Activated CD8-positive, alpha-beta memory T cell treated with anti-CD3 and anti-CD28 coated beads, Interleukin-2, amount 10 ng/mL, durations not matched to agents 7 days and 5 days (primary cell): ENCODE measurements around the gene IPO9. TPM values are rescaled to one million over a fixed set of nuclear protein-coding genes. Genes with fewer than 3 reads are reported as not detected.
A peak's percentile ranks its signal among the peaks of the same experiment; 100 is the strongest.

ENCODE experiments used
- ATAC-seq: fragments of 150-1000 bp; cut with Tn5 transposase; one replicate; pipeline ENCODE4 v1.10.0; 2021; ENCODE audit warnings: moderate library complexity
- CTCF ChIA-PET: fragments of 350-600 bp; sonication (Branson Sonifier 250); formaldehyde crosslinking; loops from one replicate; lab custom pipeline; 2021; ENCODE audit warnings: antibody characterized with exemption; lab: Charles Lee
- DNase-seq: peaks from one replicate; pipeline ENCODE4 v3.0.0-alpha.2; 2020
- H3K27ac Mint-ChIP-seq: one replicate; pipeline ENCODE4 v1.8.0; 2021; ENCODE audit warnings: mild to moderate bottlenecking, mixed read lengths
- H3K27me3 Mint-ChIP-seq: one replicate; pipeline ENCODE4 v1.8.0; 2021; ENCODE audit warnings: mixed read lengths
- H3K36me3 Mint-ChIP-seq: one replicate; pipeline ENCODE4 v1.8.0; 2021; ENCODE audit warnings: mild to moderate bottlenecking, mixed read lengths
- H3K4me1 Mint-ChIP-seq: one replicate; pipeline ENCODE4 v1.8.0; 2021; ENCODE audit warnings: mixed read lengths
- H3K4me3 Mint-ChIP-seq: one replicate; pipeline ENCODE4 v1.8.0; 2021; ENCODE audit warnings: mild to moderate bottlenecking, moderate library complexity, mixed read lengths
- H3K9me3 Mint-ChIP-seq: one replicate; pipeline ENCODE4 v1.8.0; 2022; ENCODE audit warnings: low read depth, mixed read lengths
- total RNA-seq, 2 experiments: library from RNA; stranded (reverse); gene quantifications; one replicate each; pipeline ENCODE4 v1.2.3, GENCODE V29; 2021

IPO9 gene
- total RNA-seq, 2 experiments from 2014 or later: 64.7 to 72.0 TPM

GRCh38 chr1:201791051-201791778 is 37.7 kb upstream of the IPO9 start:
- no peaks in the 10 kb centered on the region for H3K36me3 Mint-ChIP-seq
- H3K4me1 Mint-ChIP-seq: peaks cover 25% of the 10 kb centered on the region
- peaks cover 3% of the 10 kb centered on the region for H3K27me3 Mint-ChIP-seq
- ATAC-seq (no peak), DNase-seq (no peak)
- peak overlapping the region; percentile 59 for H3K27ac Mint-ChIP-seq
- H3K9me3 Mint-ChIP-seq: no peaks in the 10 kb centered on the region
- no peak overlapping the region for H3K4me3 Mint-ChIP-seq
- CTCF ChIA-PET: interaction anchor here (0.8 to 10.6 kb wide), 8 partner anchors 12 to 279 kb away, joined by 3 to 228 read pairs (median 5); partner anchors contain the start of gene IPO9

- peak; percentile 28 for ATAC-seq
- peaks cover 25% of the 10 kb centered on the region for H3K4me1 Mint-ChIP-seq
- DNase-seq: no peak
- peaks cover 3% of the 10 kb centered on the region for H3K27me3 Mint-ChIP-seq
- peak overlapping the region; percentile 18 for H3K27ac Mint-ChIP-seq
- H3K36me3 Mint-ChIP-seq: no peaks in the 10 kb centered on the region
- H3K9me3 Mint-ChIP-seq: no peaks in the 10 kb centered on the region
- CTCF ChIA-PET: interaction anchor here (0.8 to 10.6 kb wide), 7 partner anchors 12 to 231 kb away, joined by 4 to 228 read pairs (median 5); partner anchors contain the start of gene IPO9
- no peak overlapping the region for H3K4me3 Mint-ChIP-seq
These were observed 37.2 kb upstream of the IPO9 start for GRCh38 chr1:201791779-201792173.

- Mint-ChIP-seq H3K4me3 (no peak overlapping the region), H3K36me3 (no peaks in the 10 kb centered on the region), H3K27me3 (peaks cover 3% of the 10 kb centered on the region), H3K4me1 (peaks cover 25% of the 10 kb centered on the region), H3K9me3 (no peaks in the 10 kb centered on the region), H3K27ac (peak overlapping the region; percentile 50)
- peak; percentile 66 for DNase-seq
- CTCF ChIA-PET: interaction anchor here (0.6 to 10.6 kb wide), 20 partner anchors 9 to 311 kb away, joined by 3 to 228 read pairs (median 4); no protein-coding TSS in a partner anchor
- ATAC-seq: peak; percentile 78
These were observed 36.2 kb upstream of the IPO9 start for GRCh38 chr1:201792534-201793305.

- Mint-ChIP-seq H3K27me3 (peaks cover 3% of the 10 kb centered on the region), H3K9me3 (no peaks in the 10 kb centered on the region), H3K4me3 (no peak overlapping the region), H3K4me1 (peaks cover 25% of the 10 kb centered on the region), H3K36me3 (no peaks in the 10 kb centered on the region), H3K27ac (no peak overlapping the region)
- DNase-seq: no peak
- CTCF ChIA-PET: interaction anchor here (0.7 to 10.6 kb wide), 24 partner anchors 8 to 430 kb away, joined by 3 to 228 read pairs (median 4); no protein-coding TSS in a partner anchor
- peak; percentile 18 for ATAC-seq
These were observed 35.5 kb upstream of the IPO9 start for GRCh38 chr1:201793306-201793925.

GRCh38 chr1:201795066-201795465 is 33.9 kb upstream of the IPO9 start:
- H3K27ac Mint-ChIP-seq: no peak overlapping the region
- no peaks in the 10 kb centered on the region for H3K36me3 Mint-ChIP-seq
- peaks cover 25% of the 10 kb centered on the region for H3K4me1 Mint-ChIP-seq
- CTCF ChIA-PET: interaction anchor here (0.8 to 10.6 kb wide), 14 partner anchors 9 to 313 kb away, joined by 3 to 228 read pairs (median 6); no protein-coding TSS in a partner anchor
- no peaks in the 10 kb centered on the region for H3K9me3 Mint-ChIP-seq
- peaks cover 3% of the 10 kb centered on the region for H3K27me3 Mint-ChIP-seq
- DNase-seq (no peak), ATAC-seq (no peak)
- H3K4me3 Mint-ChIP-seq: no peak overlapping the region

GRCh38 chr1:201800246-201800645 is 28.7 kb upstream of the IPO9 start:
- Mint-ChIP-seq H3K4me3 (no peak overlapping the region), H3K27ac (no peak overlapping the region), H3K4me1 (no peaks in the 10 kb centered on the region), H3K9me3 (no peaks in the 10 kb centered on the region), H3K27me3 (no peaks in the 10 kb centered on the region), H3K36me3 (no peaks in the 10 kb centered on the region)
- CTCF ChIA-PET: no interaction called here
- no peak for ATAC-seq
- DNase-seq: no peak

GRCh38 chr1:201806801-201807200 is 22.2 kb upstream of the IPO9 start:
- Mint-ChIP-seq H3K27me3 (no peaks in the 10 kb centered on the region), H3K9me3 (no peaks in the 10 kb centered on the region), H3K4me1 (no peaks in the 10 kb centered on the region), H3K27ac (no peak overlapping the region), H3K4me3 (no peak overlapping the region), H3K36me3 (no peaks in the 10 kb centered on the region)
- CTCF ChIA-PET: interaction anchor here (1.3 to 5.8 kb wide), 2 partner anchors 13 to 97 kb away, joined by 3 to 28 read pairs; no protein-coding TSS in a partner anchor
- no peak for DNase-seq
- no peak for ATAC-seq

- Mint-ChIP-seq H3K27me3 (no peaks in the 10 kb centered on the region), H3K27ac (no peak overlapping the region), H3K9me3 (no peaks in the 10 kb centered on the region), H3K36me3 (no peaks in the 10 kb centered on the region), H3K4me3 (no peak overlapping the region), H3K4me1 (no peaks in the 10 kb centered on the region)
- CTCF ChIA-PET: interaction anchor here (0.7 to 5.8 kb wide), 3 partner anchors 14 to 104 kb away, joined by 3 to 28 read pairs (median 3); no protein-coding TSS in a partner anchor
- ATAC-seq (no peak), DNase-seq (no peak)
These were observed 20.9 kb upstream of the IPO9 start for GRCh38 chr1:201807958-201808632.

GRCh38 chr1:201808633-201808990 is 20.3 kb upstream of the IPO9 start:
- Mint-ChIP-seq H3K4me3 (no peak overlapping the region), H3K36me3 (no peaks in the 10 kb centered on the region), H3K27ac (no peak overlapping the region), H3K4me1 (no peaks in the 10 kb centered on the region), H3K27me3 (no peaks in the 10 kb centered on the region), H3K9me3 (no peaks in the 10 kb centered on the region)
- CTCF ChIA-PET: interaction anchor here (5.8 kb wide), 1 partner anchor 15 kb away, joined by 28 read pairs; no protein-coding TSS in a partner anchor
- DNase-seq (no peak), ATAC-seq (no peak)

- H3K27ac Mint-ChIP-seq: no peak overlapping the region
- no peaks in the 10 kb centered on the region for H3K4me1 Mint-ChIP-seq
- no peak for DNase-seq
- ATAC-seq: no peak
- H3K27me3 Mint-ChIP-seq: no peaks in the 10 kb centered on the region
- H3K9me3 Mint-ChIP-seq: no peaks in the 10 kb centered on the region
- CTCF ChIA-PET: interaction anchor here (5.8 kb wide), 1 partner anchor 16 kb away, joined by 28 read pairs; no protein-coding TSS in a partner anchor
- no peaks in the 10 kb centered on the region for H3K36me3 Mint-ChIP-seq
- no peak overlapping the region for H3K4me3 Mint-ChIP-seq
These were observed 19.1 kb upstream of the IPO9 start for GRCh38 chr1:201809876-201810275.

GRCh38 chr1:201810466-201811216 is 18.3 kb upstream of the IPO9 start:
- Mint-ChIP-seq H3K27ac (no peak overlapping the region), H3K4me1 (no peaks in the 10 kb centered on the region), H3K9me3 (no peaks in the 10 kb centered on the region), H3K36me3 (no peaks in the 10 kb centered on the region), H3K4me3 (no peak overlapping the region), H3K27me3 (no peaks in the 10 kb centered on the region)
- CTCF ChIA-PET: interaction anchor here (2.5 kb wide), 1 partner anchor 15 kb away, joined by 13 read pairs; no protein-coding TSS in a partner anchor
- no peak for ATAC-seq
- DNase-seq: no peak

- H3K9me3 Mint-ChIP-seq: no peaks in the 10 kb centered on the region
- no peak overlapping the region for H3K4me3 Mint-ChIP-seq
These were observed 15.7 kb upstream of the IPO9 start for GRCh38 chr1:201813226-201813625.

More at GRCh38 chr1:201813226-201813625, 15.7 kb upstream of the IPO9 start:
- Mint-ChIP-seq H3K27me3 (no peaks in the 10 kb centered on the region), H3K27ac (no peak overlapping the region), H3K4me1 (no peaks in the 10 kb centered on the region), H3K36me3 (no peaks in the 10 kb centered on the region)
- ATAC-seq (no peak), DNase-seq (no peak)
- CTCF ChIA-PET: interaction anchor here (0.9 to 2.5 kb wide), 7 partner anchors 10 to 301 kb away, joined by 3 to 13 read pairs (median 4); partner anchors contain the start of gene IPO9
